ENCODE data around the gene ZC3H12D.

DNA sequence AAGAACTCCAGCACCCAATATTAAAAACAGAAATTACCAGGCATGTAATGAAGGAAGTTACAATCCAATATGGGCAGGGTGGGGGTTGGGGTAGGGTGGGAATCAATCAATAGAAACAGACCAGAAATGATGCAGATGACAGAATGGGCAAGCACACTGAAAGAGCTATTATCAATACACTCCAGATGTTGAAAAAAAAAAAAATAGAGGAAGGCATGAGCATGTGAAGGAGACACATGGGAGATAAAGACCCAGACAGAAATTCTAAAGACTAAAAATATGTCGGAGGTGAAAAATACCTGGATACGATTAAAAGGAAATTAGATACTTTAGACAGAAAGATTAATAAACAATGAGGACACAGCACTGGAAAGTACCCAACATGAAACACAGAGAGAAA lies 19.1 kb upstream of the ZC3H12D start:
- TF ChIP-seq POLR2A (IDR thresholded peaks at IDR 0.05; ENCODE audit: low read depth) (no peak), POLR2AphosphoS5 (IDR thresholded peaks at IDR 0.05) (no peak), EP300 (IDR thresholded peaks at IDR 0.05) (no peak)
- TF ChIP-seq, protein P1, sequence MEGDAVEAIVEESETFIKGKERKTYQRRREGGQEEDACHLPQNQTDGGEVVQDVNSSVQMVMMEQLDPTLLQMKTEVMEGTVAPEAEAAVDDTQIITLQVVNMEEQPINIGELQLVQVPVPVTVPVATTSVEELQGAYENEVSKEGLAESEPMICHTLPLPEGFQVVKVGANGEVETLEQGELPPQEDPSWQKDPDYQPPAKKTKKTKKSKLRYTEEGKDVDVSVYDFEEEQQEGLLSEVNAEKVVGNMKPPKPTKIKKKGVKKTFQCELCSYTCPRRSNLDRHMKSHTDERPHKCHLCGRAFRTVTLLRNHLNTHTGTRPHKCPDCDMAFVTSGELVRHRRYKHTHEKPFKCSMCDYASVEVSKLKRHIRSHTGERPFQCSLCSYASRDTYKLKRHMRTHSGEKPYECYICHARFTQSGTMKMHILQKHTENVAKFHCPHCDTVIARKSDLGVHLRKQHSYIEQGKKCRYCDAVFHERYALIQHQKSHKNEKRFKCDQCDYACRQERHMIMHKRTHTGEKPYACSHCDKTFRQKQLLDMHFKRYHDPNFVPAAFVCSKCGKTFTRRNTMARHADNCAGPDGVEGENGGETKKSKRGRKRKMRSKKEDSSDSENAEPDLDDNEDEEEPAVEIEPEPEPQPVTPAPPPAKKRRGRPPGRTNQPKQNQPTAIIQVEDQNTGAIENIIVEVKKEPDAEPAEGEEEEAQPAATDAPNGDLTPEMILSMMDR (IDR thresholded peaks at IDR 0.05) = no peak
